Spinal cord (tissue), 10 donors: Measurements from ENCODE around the gene HAUS6. TPM values are rescaled to one million over a fixed set of nuclear protein-coding genes. Genes with fewer than 3 reads are reported as not detected.
"Not testable (repeated sequence)": the region's sequence is repeated elsewhere in the genome, so short reads cannot be mapped to it uniquely, and the experiment has no call there.

ENCODE experiments used
- DNase-seq, 6 donors: peaks; one replicate each; pipeline versions ENCODE4 v3.0.0 to v3.0.0-alpha.2; 2013 to 2015; ENCODE audit warnings: low spot score in 6 of 6, low read depth in 4 of 6
- H3K27ac ChIP-seq: one replicate; pipeline ENCODE4 v1.5.1; 2013; ENCODE audit warnings: low read depth, low read length, control low read depth
- H3K27me3 ChIP-seq: one replicate; pipeline ENCODE4 v1.6.1; 2013; ENCODE audit warnings: low read length; ENCODE audit not compliant: control insufficient read depth, insufficient read depth
- H3K36me3 ChIP-seq: one replicate; pipeline ENCODE4 v1.6.1; 2013; ENCODE audit warnings: low read length; ENCODE audit not compliant: control insufficient read depth, insufficient read depth
- H3K4me1 ChIP-seq: one replicate; pipeline ENCODE4 v1.6.1; 2013; ENCODE audit warnings: low read length; ENCODE audit not compliant: control insufficient read depth, insufficient read depth
- H3K4me3 ChIP-seq: one replicate; pipeline ENCODE4 v1.5.1; 2013; ENCODE audit warnings: low read depth, low read length, control low read depth
- H3K9me3 ChIP-seq: one replicate; pipeline ENCODE4 v1.6.1; 2013; ENCODE audit warnings: low read length; ENCODE audit not compliant: control insufficient read depth, insufficient read depth
- WGBS: methylation state at CpG from one replicate; pipeline ENCODE4 v1.1.5; 2013; ENCODE audit warnings: missing lambda C conversion rate; ENCODE audit not compliant: insufficient coverage; 5-methylcytosine and 5-hydroxymethylcytosine counted together
- polyA plus RNA-seq, 2 donors: library from polyadenylated mRNA; unstranded; fragments of 120-200 nt; gene quantifications; one replicate each; pipeline ENCODE4 v1.2.1, GENCODE V29; 2013; ENCODE audit not compliant: insufficient read length in 2 of 2
- small RNA-seq: library from RNA; depleted of rRNA; stranded (forward); fragments of <200 nt; gene quantifications from one replicate; pipeline ENCODE3, GENCODE V24; 2014; ENCODE audit warnings: low replicate concordance
- total RNA-seq, 2 donors: library from RNA; depleted of rRNA in 1 of 2; stranded (reverse); fragments of 120-200 nt in 1 of 2; fragments of >200 nt in 1 of 2; gene quantifications; one replicate each; pipeline versions ENCODE4 v1.2.3 to v1.2.4, GENCODE V29; 2013 to 2014
- donor health status: healthy.

Gene HAUS6
- total and polyA plus RNA-seq, 4 donors: 15.3 to 24.6 (median 22.1) TPM

DNA sequence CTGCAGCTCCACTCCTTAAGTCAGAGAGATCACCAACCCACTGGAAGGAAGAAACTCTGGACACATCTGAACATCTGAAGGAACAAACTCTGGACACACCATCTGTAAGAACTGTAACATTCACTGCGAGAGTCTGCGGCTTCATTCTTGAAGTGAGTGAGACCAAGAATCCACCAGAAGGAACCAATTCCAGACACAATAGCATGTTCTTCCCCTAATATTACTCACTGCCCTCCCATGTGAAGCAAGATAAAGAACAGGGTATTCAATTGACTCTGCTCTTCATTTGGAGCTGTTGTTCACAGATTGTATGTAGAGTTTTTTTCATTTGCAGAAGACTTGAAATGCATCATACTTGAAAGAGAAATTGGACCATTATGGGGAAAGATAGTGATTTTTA, 80.5 kb downstream of the HAUS6 start:
- Histone ChIP-seq H3K4me3 (no peak overlapping the region), H3K36me3 (no peaks in the 10 kb centered on the region), H3K27ac (no peak overlapping the region), H3K27me3 (no peaks in the 10 kb centered on the region), H3K4me1 (no peaks in the 10 kb centered on the region), H3K9me3 (no peaks in the 10 kb centered on the region)
- DNase-seq: no peak
- WGBS: no CpG with 5 or more reads among the region's 2 CpGs

- WGBS: 85% methylated on average over 2 of the region's 2 CpGs
- H3K36me3 ChIP-seq, H3K27ac ChIP-seq, H3K27me3 ChIP-seq, H3K4me1 ChIP-seq, DNase-seq, H3K4me3 ChIP-seq, H3K9me3 ChIP-seq: not testable (repeated sequence)
These were observed 81.1 kb downstream of the HAUS6 start for GRCh38 chr9:19021649-19022048.

DNA sequence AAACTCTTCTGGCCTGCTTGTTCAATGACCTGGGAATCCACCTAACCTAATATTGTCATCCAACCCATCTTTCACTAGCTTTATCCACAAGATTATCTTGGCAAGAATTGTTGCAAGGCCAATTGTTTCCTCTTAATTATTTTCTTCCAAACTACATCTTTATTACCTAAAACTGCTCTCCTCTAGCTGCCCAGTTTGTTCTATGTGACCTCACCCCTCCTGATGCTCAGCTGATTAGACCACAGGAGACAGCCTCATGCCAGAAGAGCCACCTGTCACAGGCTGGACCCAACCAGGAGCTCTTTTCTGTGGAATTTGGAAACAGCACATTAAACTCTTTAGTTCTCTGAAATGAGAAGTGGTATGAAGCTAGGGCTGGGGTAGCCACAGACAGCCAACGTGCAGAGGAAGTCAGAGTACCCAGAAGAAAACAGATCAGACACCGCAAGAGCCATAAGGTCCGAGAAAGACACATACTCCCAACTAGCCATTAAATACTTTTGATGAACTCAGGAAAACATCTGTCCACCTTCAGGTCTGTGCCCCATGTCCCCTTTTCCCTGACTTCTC, 81.7 kb downstream of the HAUS6 start:
- no peaks in the 10 kb centered on the region for H3K27me3 ChIP-seq
- H3K9me3 ChIP-seq: no peaks in the 10 kb centered on the region
- H3K36me3 ChIP-seq: no peaks in the 10 kb centered on the region
- H3K4me1 ChIP-seq: no peaks in the 10 kb centered on the region
- DNase-seq: no peak
- WGBS: 94% methylated on average over 2 of the region's 3 CpGs
- no peak overlapping the region for H3K27ac ChIP-seq
- H3K4me3 ChIP-seq: no peak overlapping the region

GRCh38 chr9:19018201-19018600, 84.5 kb downstream of the HAUS6 start:
- WGBS: 75% methylated on average over 4 of the region's 4 CpGs
- Histone ChIP-seq H3K36me3 (no peaks in the 10 kb centered on the region), H3K4me1 (no peaks in the 10 kb centered on the region), H3K27me3 (no peaks in the 10 kb centered on the region), H3K4me3 (no peak overlapping the region), H3K27ac (no peak overlapping the region), H3K9me3 (no peaks in the 10 kb centered on the region)
- peak in 1 of 6 donors; percentile 43 for DNase-seq

- no peaks in the 10 kb centered on the region for H3K27me3 ChIP-seq
- H3K4me3 ChIP-seq: no peak overlapping the region
- H3K36me3 ChIP-seq: no peaks in the 10 kb centered on the region
- no peaks in the 10 kb centered on the region for H3K9me3 ChIP-seq
- no peak for DNase-seq
- 83% methylated on average over 2 of the region's 5 CpGs for WGBS
- peaks cover 12% of the 10 kb centered on the region for H3K4me1 ChIP-seq
- H3K27ac ChIP-seq: no peak overlapping the region
These were observed 93.2 kb downstream of the HAUS6 start for GRCh38 chr9:19009391-19009965.

Small RNA genes lying within 50 kb of the gene (small RNA-seq; reads per million reads assigned to genes)
- gene RF00019 (not detected), gene RNU6-264P (not detected), gene SCARNA8 (10.4 reads per million, percentile 96 among the genes with 10 or more reads in this experiment)

Other genes starting within 250 kb of the HAUS6 start
- gene SAXO1, start 69.7 kb downstream of the HAUS6 start, total RNA-seq: under 1 TPM; 0.10 to 0.17 TPM
- under 1 TPM; 0.08 to 0.20 TPM for gene SAXO1, start 69.7 kb downstream of the HAUS6 start, polyA plus RNA-seq
- 10 to 100 TPM; 48.7 to 67.1 TPM for gene RRAGA, start 53.5 kb downstream of the HAUS6 start, total RNA-seq
- 100 to 1,000 TPM; 155 to 164 TPM for gene RRAGA, start 53.5 kb downstream of the HAUS6 start, polyA plus RNA-seq
- 10 to 100 TPM; 24.2 to 40.2 TPM for gene PLIN2, start 24.6 kb upstream of the HAUS6 start, total RNA-seq
- 10 to 100 TPM; 20.0 to 23.3 TPM for gene PLIN2, start 24.6 kb upstream of the HAUS6 start, polyA plus RNA-seq
- gene DENND4C, start 127.8 kb upstream of the HAUS6 start, total RNA-seq: 10 to 100 TPM; 61.0 to 90.2 TPM
- 10 to 100 TPM; 25.7 to 29.1 TPM for gene DENND4C, start 127.8 kb upstream of the HAUS6 start, polyA plus RNA-seq